A549 (cell line): Measurements from ENCODE around the gene SLCO3A1. TPM values are rescaled to one million over a fixed set of nuclear protein-coding genes. Genes with fewer than 3 reads are reported as not detected.

ENCODE experiments used
- ATAC-seq, 2 experiments: fragments of 200-7000 bp in 1 of 2; fragments of >200 bp in 1 of 2; cut with Nextera tagmentation in 1 of 2; cut with Tn5 transposase in 1 of 2; 3 replicates each; pipeline versions ENCODE4 v1.8.0 to v1.9.1; 2018 to 2020; ENCODE audit warnings: mild to moderate bottlenecking in 1 of 2, moderate library complexity in 1 of 2
- CTCF ChIA-PET: fragments of 300-600 bp; sonication (Branson Sonifier 250); formaldehyde crosslinking; extraction: SDS; loops from one replicate; lab custom pipeline; 2021; ENCODE audit warnings: antibody characterized with exemption, inconsistent platforms; lab: Yijun Ruan, JAX
- POLR2A ChIA-PET: fragments of 350-600 bp; formaldehyde crosslinking; extraction: SDS; loops from one replicate; lab custom pipeline; 2021; ENCODE audit warnings: antibody characterized with exemption, inconsistent platforms; lab: Yijun Ruan, JAX
- DNase-seq, 2 experiments: peaks; one replicate each; pipeline versions ENCODE4 v3.0.0 to v3.0.0-alpha.2; 2011 to 2016; ENCODE audit warnings: low read depth in 1 of 2, low spot score in 1 of 2
- FAIRE-seq: peaks from 2 replicates; lab custom pipeline; 2011; peaks lifted over from hg19 to GRCh38; lab: Jason Lieb, UNC
- H3K27ac ChIP-seq, 2 experiments: fragments of >200 bp; sonication (Bioruptor Twin); formaldehyde crosslinking; 3 replicates each; pipeline ENCODE4 v1.5.1; 2016 to 2017
- H3K4me1 ChIP-seq: fragments of >200 bp; sonication (Bioruptor Twin); formaldehyde crosslinking; 3 replicates; pipeline ENCODE4 v1.6.1; 2016
- H3K4me2 ChIP-seq: fragments of >200 bp; sonication (Bioruptor Twin); formaldehyde crosslinking; 3 replicates; pipeline ENCODE4 v1.6.1; 2016
- H3K4me3 ChIP-seq: fragments of >200 bp; sonication (Bioruptor Twin); formaldehyde crosslinking; 3 replicates; pipeline ENCODE4 v1.5.1; 2016
- H3K9me3 ChIP-seq: fragments of >200 bp; sonication (Bioruptor Twin); formaldehyde crosslinking; 3 replicates; pipeline ENCODE4 v1.6.1; 2016
- ATOH8 ChIP-seq: fragments of 250-450 bp; sonication (Bioruptor Pico); IDR thresholded peaks from 2 replicates; pipeline ENCODE4 v1.5.0; 2020; ENCODE audit warnings: low read depth, mild to moderate bottlenecking, moderate library complexity
- BCL3 ChIP-seq: fragments of >200 bp; sonication (Bioruptor Twin); formaldehyde crosslinking; IDR thresholded peaks from 3 replicates; pipeline ENCODE4 v1.6.1; 2016
- CBX2 ChIP-seq: fragments of 200-600 bp; sonication (generic); IDR thresholded peaks from 2 replicates; pipeline ENCODE4 v1.6.1; 2016; ENCODE audit warnings: low read depth, mild to moderate bottlenecking, borderline replicate concordance
- CEBPB ChIP-seq, 2 experiments: fragments of >200 bp in 1 of 2; sonication (Bioruptor Twin) in 1 of 2; formaldehyde crosslinking in 1 of 2; IDR thresholded peaks; 2 replicates each; pipeline ENCODE4 v1.6.1; 2012 to 2016
- CHD2 ChIP-seq: fragments of 150-350 bp; IDR thresholded peaks from 2 replicates; pipeline ENCODE4 v1.6.1; 2014; ENCODE audit warnings: low read length; ENCODE audit not compliant: partially characterized antibody
- E2F6 ChIP-seq: IDR thresholded peaks from 2 replicates; pipeline ENCODE4 v1.6.1; 2012; ENCODE audit warnings: low read depth, borderline replicate concordance
- EHMT2 ChIP-seq: fragments of 200-600 bp; sonication (generic); IDR thresholded peaks from 2 replicates; pipeline ENCODE4 v1.6.1; 2016; ENCODE audit warnings: antibody characterized with exemption, low read depth, mild to moderate bottlenecking, moderate library complexity
- EP300 ChIP-seq, 2 experiments: fragments of >200 bp; sonication (Bioruptor Twin); formaldehyde crosslinking; IDR thresholded peaks; 2 replicates in 1 of 2; 3 replicates in 1 of 2; pipeline ENCODE4 v1.6.1; 2016 to 2017
- FOXS1 ChIP-seq: fragments of 250-450 bp; sonication (Bioruptor Pico); IDR thresholded peaks from 2 replicates; pipeline ENCODE4 v1.5.0; 2020; ENCODE audit warnings: mild to moderate bottlenecking, moderate library complexity
- GATA3 ChIP-seq: IDR thresholded peaks from 2 replicates; pipeline ENCODE4 v1.6.1; 2012; ENCODE audit warnings: borderline replicate concordance
- HDAC2 ChIP-seq: fragments of 200-600 bp; sonication (generic); IDR thresholded peaks from 2 replicates; pipeline ENCODE4 v1.6.1; 2016
- HEYL ChIP-seq: fragments of 250-450 bp; sonication (Bioruptor Pico); IDR thresholded peaks from 2 replicates; pipeline ENCODE4 v1.8.0; 2021; ENCODE audit warnings: mild to moderate bottlenecking, moderate library complexity
- HOXB13 ChIP-seq: fragments of 250-450 bp; sonication (Bioruptor Pico); IDR thresholded peaks from 2 replicates; pipeline ENCODE4 v1.5.0; 2020; ENCODE audit warnings: low read depth, mild to moderate bottlenecking, moderate library complexity
- HOXB5 ChIP-seq: fragments of 250-450 bp; sonication (Bioruptor Pico); IDR thresholded peaks from 2 replicates; pipeline ENCODE4 v1.5.0; 2020; ENCODE audit warnings: mild to moderate bottlenecking, moderate library complexity
- KDM1A ChIP-seq: fragments of 200-600 bp; sonication (generic); IDR thresholded peaks from 2 replicates; pipeline ENCODE4 v1.6.1; 2016; ENCODE audit warnings: low read depth, mild to moderate bottlenecking
- MAX ChIP-seq: IDR thresholded peaks from 2 replicates; pipeline ENCODE4 v1.6.1; 2012
- MYC ChIP-seq: IDR thresholded peaks from 2 replicates; pipeline ENCODE4 v1.6.1; 2012; ENCODE audit warnings: mild to moderate bottlenecking, inconsistent platforms, low read length, improper control_type of control experiment, borderline replicate concordance
- PBX3 ChIP-seq: IDR thresholded peaks from 2 replicates; pipeline ENCODE4 v1.6.1; 2012
- POLR2A ChIP-seq: IDR thresholded peaks from 2 replicates; pipeline ENCODE4 v1.6.1; 2012; ENCODE audit warnings: mild to moderate bottlenecking, low read length
- RARB ChIP-seq: fragments of 250-450 bp; sonication (Bioruptor Pico); IDR thresholded peaks from 2 replicates; pipeline ENCODE4 v1.8.0; 2021; ENCODE audit warnings: mild to moderate bottlenecking, moderate library complexity
- RCOR1 ChIP-seq: fragments of 150-350 bp; IDR thresholded peaks from 2 replicates; pipeline ENCODE4 v1.6.1; 2014; ENCODE audit warnings: antibody characterized with exemption, low read length, low read depth
- SMC3 ChIP-seq: fragments of >200 bp; sonication (Bioruptor Twin); formaldehyde crosslinking; IDR thresholded peaks from 3 replicates; pipeline ENCODE4 v1.6.1; 2018; ENCODE audit warnings: inconsistent platforms
- SREBF2 ChIP-seq: fragments of 450-650 bp; IDR thresholded peaks from 2 replicates; pipeline ENCODE4 v1.6.1; 2014; ENCODE audit warnings: mild to moderate bottlenecking, moderate library complexity
- TP53 ChIP-seq: fragments of 250-450 bp; sonication (Bioruptor Pico); IDR thresholded peaks from 2 replicates; pipeline ENCODE4 v1.5.0; 2021; ENCODE audit warnings: mild to moderate bottlenecking, moderate library complexity
- ZSCAN20 ChIP-seq: fragments of 250-450 bp; sonication (Bioruptor Pico); IDR thresholded peaks from 2 replicates; pipeline ENCODE4 v1.8.0; 2022; ENCODE audit warnings: mild to moderate bottlenecking, moderate library complexity
- WGBS: methylation state at CpG from one replicate; pipeline ENCODE4 v1.1.6; 2017; ENCODE audit errors: missing lambda C conversion rate; 5-methylcytosine and 5-hydroxymethylcytosine counted together
- polyA plus RNA-seq, 4 experiments: library from polyadenylated mRNA; depleted of rRNA in 3 of 4; stranded (reverse); fragments of >200 nt; fragmentation: RNase III in 1 of 4; extraction: RNeasy Plus Mini Kit Qiagen cat#74134 plus additional on column Dnase treatment in 1 of 4; gene quantifications; 2 replicates in 3 of 4; 3 replicates in 1 of 4; pipeline ENCODE4 v1.2.3, GENCODE V29; 2011 to 2017

The SLCO3A1 gene
- polyA plus RNA-seq, 2 of the 4 experiments (the other 2 are of a cell fraction) = 16.8 to 17.0 TPM

- TF ChIP-seq BCL3 (no peak), GATA3 (no peak)
Measured at GRCh38 chr15:91950054-91950453, 96.5 kb downstream of the SLCO3A1 start (continued).

GRCh38 chr15:91950631-91951329 lies 97.3 kb downstream of the SLCO3A1 start:
- POLR2A ChIA-PET = no interaction called here
- CTCF ChIA-PET = interaction anchor here (0.6 to 4.5 kb wide), 4 partner anchors 14 to 97 kb away, joined by 3 to 22 read pairs (median 4); partner anchors contain the start of gene SLCO3A1
- TF ChIP-seq CEBPB (IDR thresholded peaks at IDR 0.05) = 0 out of 4 replicates have a peak, but pooled peaks of 1 of the 2 experiments have one; percentile 11
- TF ChIP-seq EP300 (IDR thresholded peaks at IDR 0.05) = no peak
- H3K4me1 ChIP-seq = peaks cover 49% of the 10 kb centered on the region
- H3K27ac ChIP-seq = no peak overlapping the region
- peak; percentile 61 for FAIRE-seq
- H3K4me2 ChIP-seq = no peak overlapping the region
- no peaks in the 10 kb centered on the region for H3K9me3 ChIP-seq
- DNase-seq = no peak
- WGBS = 90% methylated on average over 2 of the region's 2 CpGs
- H3K4me3 ChIP-seq = no peak overlapping the region
- ATAC-seq = no peak

- H3K4me2 ChIP-seq = no peak overlapping the region
- no peak for FAIRE-seq
- WGBS = 72% methylated on average over 1 of the region's 1 CpG
Measured at GRCh38 chr15:91952216-91952615, 98.7 kb downstream of the SLCO3A1 start.

GRCh38 chr15:91953432-91953831 lies 99.9 kb downstream of the SLCO3A1 start:
- 62% methylated on average over 7 of the region's 7 CpGs for WGBS
- Histone ChIP-seq H3K4me3 (no peak overlapping the region), H3K4me2 (0 out of 3 replicates have a peak overlapping the region, but pooled peaks have one; percentile 17), H3K9me3 (no peaks in the 10 kb centered on the region), H3K27ac (peak overlapping the region in 1 of 2 experiments; percentile 42; a peak in 1 of 6 replicates), H3K4me1 (peaks cover 34% of the 10 kb centered on the region)
- DNase-seq (no peak), FAIRE-seq (no peak), ATAC-seq (peak in 1 of 2 experiments; percentile 35; a peak in 3 of 6 replicates)
- POLR2A ChIA-PET = no interaction called here
- CTCF ChIA-PET = no interaction called here
- no peak for TF ChIP-seq HOXB13 (CRISPR knock-in tag)
- TF ChIP-seq EHMT2 = no peak
- no peak for TF ChIP-seq BCL3
- TF ChIP-seq ZSCAN20 = no peak
- no peak for TF ChIP-seq PBX3
- TF ChIP-seq MAX = no peak
- no peak for TF ChIP-seq TP53 (CRISPR knock-in tag)

More at GRCh38 chr15:91952216-91952615, 98.7 kb downstream of the SLCO3A1 start:
- no peak for TF ChIP-seq MYC
- TF ChIP-seq FOXS1 (CRISPR knock-in tag) = no peak
- no peak for TF ChIP-seq RCOR1
- TF ChIP-seq CEBPB (IDR thresholded peaks at IDR 0.05) = no peak
- no peak for TF ChIP-seq CBX2
- TF ChIP-seq CHD2 = no peak
- no peak for TF ChIP-seq KDM1A
- no peak for TF ChIP-seq HDAC2
- no peak for TF ChIP-seq SMC3
- TF ChIP-seq E2F6 = no peak
- no peak for TF ChIP-seq PBX3
- TF ChIP-seq SREBF2 = no peak
- no peak for TF ChIP-seq ATOH8 (CRISPR knock-in tag)
- TF ChIP-seq POLR2A = no peak
- TF ChIP-seq HEYL = no peak
- no peak for TF ChIP-seq RARB (CRISPR knock-in tag)
- TF ChIP-seq HOXB5 = no peak
- Histone ChIP-seq H3K27ac (no peak overlapping the region), H3K4me1 (peaks cover 46% of the 10 kb centered on the region), H3K9me3 (no peaks in the 10 kb centered on the region), H3K4me3 (no peak overlapping the region)
- ChIA-PET CTCF (no interaction called here), POLR2A (no interaction called here)
- no peak for ATAC-seq
- no peak for DNase-seq
